Right lung (tissue), 5 donors: ENCODE measurements around the gene CCDC27. TPM values are rescaled to one million over a fixed set of nuclear protein-coding genes. Genes with fewer than 3 reads are reported as not detected.
A peak's percentile ranks its signal among the peaks of the same experiment; 100 is the strongest.

Source experiments
- DNase-seq, 2 donors: peaks; one replicate each; pipeline ENCODE4 v3.0.0-alpha.2; 2013
- polyA plus RNA-seq, 5 donors: library from polyadenylated mRNA; unstranded; fragments of 120-200 nt; gene quantifications; one replicate each; pipeline versions ENCODE4 v1.2.1 to v1.2.3, GENCODE V29; 2013; ENCODE audit warnings: inconsistent platforms in 1 of 5, low replicate concordance in 1 of 5; ENCODE audit not compliant: insufficient read length in 5 of 5, insufficient read depth in 1 of 5

The CCDC27 gene
- polyA plus RNA-seq, 5 donors: 0.10 to 0.21 (median 0.19) TPM

GRCh38 chr1:3774946-3775489 lies 22.8 kb downstream of the CCDC27 start:
- no peak for DNase-seq

- peak; percentile 20 to 33 for DNase-seq
Observed at GRCh38 chr1:3775490-3776230, 23.4 kb downstream of the CCDC27 start.

- DNase-seq: no peak
Observed at GRCh38 chr1:3776231-3776961, 24.1 kb downstream of the CCDC27 start.

GRCh38 chr1:3777078-3777547 lies 24.9 kb downstream of the CCDC27 start:
- DNase-seq: no peak

GRCh38 chr1:3777647-3778589 lies 25.7 kb downstream of the CCDC27 start:
- DNase-seq: no peak

- DNase-seq: no peak
Observed at GRCh38 chr1:3778590-3779264, 26.5 kb downstream of the CCDC27 start.

- no peak for DNase-seq
Observed at GRCh38 chr1:3779265-3779911, 27.1 kb downstream of the CCDC27 start.

- no peak for DNase-seq
Observed at GRCh38 chr1:3779912-3780416, 27.7 kb downstream of the CCDC27 start.

GRCh38 chr1:3780901-3781300 lies 28.7 kb downstream of the CCDC27 start:
- no peak for DNase-seq

GRCh38 chr1:3783651-3784474 lies 31.6 kb downstream of the CCDC27 start:
- DNase-seq: no peak

- no peak for DNase-seq
Observed at GRCh38 chr1:3785045-3785444, 32.8 kb downstream of the CCDC27 start.

- no peak for DNase-seq
Observed at GRCh38 chr1:3785456-3786157, 33.4 kb downstream of the CCDC27 start.

GRCh38 chr1:3786468-3787348 lies 34.5 kb downstream of the CCDC27 start:
- no peak for DNase-seq

GRCh38 chr1:3787349-3787715 lies 35.1 kb downstream of the CCDC27 start:
- DNase-seq: no peak

- no peak for DNase-seq
Observed at GRCh38 chr1:3787745-3788605, 35.7 kb downstream of the CCDC27 start.

- no peak for DNase-seq
Observed at GRCh38 chr1:3788756-3789420, 36.6 kb downstream of the CCDC27 start.
